HG03095 (cell line): Measurements from ENCODE around the gene HOXD9.

Experiments
- ATAC-seq: cut with Tn5 transposase; IDR thresholded peaks from one replicate; pipeline ENCODE4 v1.9.1; 2021; ENCODE audit warnings: moderate library complexity; ENCODE audit not compliant: unreplicated experiment

Gene HOXD9

DNA sequence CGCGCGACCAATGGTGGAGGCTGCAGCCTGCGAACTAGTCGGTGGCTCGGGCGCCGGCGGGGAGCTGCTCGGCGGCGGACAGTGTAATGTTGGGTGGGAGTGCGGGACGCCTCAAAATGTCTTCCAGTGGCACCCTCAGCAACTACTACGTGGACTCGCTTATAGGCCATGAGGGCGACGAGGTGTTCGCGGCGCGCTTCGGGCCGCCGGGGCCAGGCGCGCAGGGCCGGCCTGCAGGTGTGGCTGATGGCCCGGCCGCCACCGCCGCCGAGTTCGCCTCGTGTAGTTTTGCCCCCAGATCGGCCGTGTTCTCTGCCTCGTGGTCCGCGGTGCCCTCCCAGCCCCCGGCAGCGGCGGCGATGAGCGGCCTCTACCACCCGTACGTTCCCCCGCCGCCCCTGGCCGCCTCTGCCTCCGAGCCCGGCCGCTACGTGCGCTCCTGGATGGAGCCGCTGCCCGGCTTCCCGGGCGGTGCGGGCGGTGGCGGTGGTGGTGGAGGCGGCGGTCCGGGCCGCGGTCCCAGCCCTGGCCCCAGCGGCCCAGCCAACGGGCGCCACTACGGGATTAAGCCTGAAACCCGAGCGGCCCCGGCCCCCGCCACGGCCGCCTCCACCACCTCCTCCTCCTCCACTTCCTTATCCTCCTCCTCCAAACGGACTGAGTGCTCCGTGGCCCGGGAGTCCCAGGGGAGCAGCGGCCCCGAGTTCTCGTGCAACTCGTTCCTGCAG is at the start of gene HOXD9:
Gene HOXD9 (plus strand): TSS at position 37 of the 728 bp plus-strand sequence. CDS start 50 bp downstream, at position 87.
- ATAC-seq: no peak

GRCh38 chr2:176072951-176073904 is 49.3 kb upstream of the HOXD9 start:
- ATAC-seq: no peak

DNA sequence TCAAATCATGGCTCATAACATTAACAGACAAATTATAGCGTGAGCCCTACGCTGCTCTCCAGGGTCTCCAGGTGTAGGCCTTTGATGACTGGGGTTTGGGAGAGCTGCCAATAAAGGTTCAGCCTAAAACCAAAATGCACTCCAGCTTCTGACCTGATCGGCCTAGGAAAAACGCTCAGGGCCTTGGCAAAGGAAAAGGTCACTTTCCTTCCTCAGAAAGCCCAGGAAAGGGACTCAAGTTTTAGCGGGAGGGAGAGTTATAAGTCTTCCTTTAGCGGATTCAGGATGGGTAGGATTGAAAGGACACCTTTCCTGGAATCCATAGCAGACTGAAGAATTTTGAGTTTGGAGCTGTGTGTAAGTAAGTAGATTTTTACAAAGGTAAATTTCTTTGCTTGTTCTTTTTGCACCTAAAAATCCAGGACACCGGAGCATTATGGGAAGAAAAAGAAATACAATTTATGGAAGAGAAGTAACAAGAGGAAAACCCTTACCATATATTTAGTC is 47.5 kb upstream of the HOXD9 start:
- ATAC-seq: no peak

DNA sequence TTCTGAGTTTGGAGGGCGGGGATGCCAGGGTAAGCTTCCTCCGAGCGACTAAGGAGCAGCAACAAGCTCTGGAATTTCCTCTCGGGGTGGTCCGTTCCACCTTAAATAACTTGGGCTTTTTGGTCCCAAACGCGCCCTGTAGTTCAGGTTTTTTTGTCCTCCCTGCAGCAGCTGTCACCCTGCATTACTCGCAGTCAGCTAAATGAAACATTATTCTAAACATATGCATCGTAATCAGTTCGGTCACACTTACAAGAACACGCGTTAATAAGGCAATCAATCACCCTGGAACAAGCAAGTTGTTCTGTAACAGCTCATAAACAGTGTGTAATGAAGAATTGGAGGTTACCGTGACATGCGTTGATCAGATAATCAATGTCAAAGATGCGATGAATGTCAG is 47.0 kb upstream of the HOXD9 start:
- no peak for ATAC-seq

DNA sequence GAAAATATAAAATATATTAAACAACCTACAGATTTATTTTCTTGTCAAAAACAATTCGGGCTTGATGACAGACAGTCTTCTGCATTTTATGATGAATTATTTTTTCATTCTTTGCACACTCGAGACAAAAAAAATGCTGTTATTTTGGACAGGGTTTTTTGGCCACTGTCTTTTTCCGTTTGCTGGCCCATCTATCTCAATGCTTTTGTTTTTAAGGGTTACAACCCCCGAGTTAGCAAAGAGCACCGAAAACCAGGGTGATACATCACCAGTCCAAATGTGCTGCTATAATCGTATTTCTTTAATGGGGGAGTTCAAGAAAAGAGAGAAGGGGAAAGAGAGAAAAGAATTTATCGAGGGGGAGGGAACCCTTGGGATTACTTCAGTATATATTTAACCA is 46.5 kb upstream of the HOXD9 start:
- no peak for ATAC-seq

GRCh38 chr2:176076796-176077195 is 45.7 kb upstream of the HOXD9 start:
- no peak for ATAC-seq

- no peak for ATAC-seq
Measured at GRCh38 chr2:176078541-176079284, 43.8 kb upstream of the HOXD9 start.

DNA sequence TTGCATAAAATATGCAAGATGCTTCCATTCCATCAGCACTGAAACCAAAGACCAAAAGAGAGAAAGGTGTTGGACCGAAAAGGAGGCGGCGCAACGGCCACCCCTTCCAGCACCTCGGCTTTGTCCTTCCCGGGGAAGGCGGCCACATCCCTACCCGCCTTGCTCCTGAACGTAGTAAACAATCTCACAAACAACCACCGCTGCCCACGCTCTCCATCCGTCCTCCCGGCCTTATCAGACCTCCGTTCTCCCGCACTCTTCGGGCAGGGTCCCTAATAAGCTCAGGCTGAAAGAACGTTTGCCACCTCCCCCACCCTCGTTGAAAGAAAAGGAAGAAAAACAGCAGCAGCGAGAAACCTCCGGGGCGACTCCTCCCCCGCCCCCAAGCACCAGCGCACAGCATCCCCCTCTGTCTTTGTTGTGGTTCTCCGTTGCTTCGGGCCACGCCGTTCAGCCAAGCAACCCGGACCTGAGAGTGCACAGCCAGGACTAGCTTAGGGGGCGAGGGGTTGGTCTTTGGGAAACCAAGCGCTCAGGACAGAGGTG is 43.2 kb upstream of the HOXD9 start:
- no peak for ATAC-seq

- no peak for ATAC-seq
Measured at GRCh38 chr2:176079831-176080539, 42.5 kb upstream of the HOXD9 start.

- ATAC-seq: no peak
Measured at GRCh38 chr2:176080540-176081375, 41.8 kb upstream of the HOXD9 start.

GRCh38 chr2:176081376-176081836 is 41.1 kb upstream of the HOXD9 start:
- ATAC-seq: no peak

DNA sequence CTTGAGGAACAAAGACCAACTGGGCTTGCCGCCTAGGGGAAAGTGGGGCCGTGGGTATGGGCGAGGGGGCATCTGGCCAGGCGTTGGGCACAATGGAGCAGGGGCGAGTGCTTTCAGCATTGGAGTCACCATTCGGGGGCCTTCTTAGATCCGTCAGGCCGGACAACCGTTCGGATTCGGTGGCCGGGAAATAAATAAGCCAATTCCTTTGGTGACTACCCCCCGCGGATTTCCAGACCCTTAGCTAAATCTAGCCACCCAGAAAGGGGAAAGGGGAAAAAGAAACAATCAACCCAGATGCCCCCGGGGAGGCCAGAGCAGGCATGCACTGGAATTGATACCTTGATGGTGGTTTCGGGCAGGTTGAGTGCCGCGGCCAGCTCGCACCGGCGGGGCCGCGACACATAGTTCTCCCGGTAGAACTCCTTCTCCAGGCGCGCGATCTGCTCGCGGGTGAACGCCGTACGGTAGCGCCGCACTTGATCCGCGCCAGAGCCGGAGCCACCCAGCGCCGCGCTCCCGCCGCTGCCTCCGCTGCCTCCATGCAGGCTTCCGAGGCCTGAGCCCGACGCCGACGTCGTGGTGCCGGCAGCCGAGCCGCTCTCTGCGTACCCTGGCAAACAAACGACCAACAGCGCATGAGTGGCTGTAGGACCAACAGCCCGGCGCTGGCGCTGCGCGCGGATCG is 40.5 kb upstream of the HOXD9 start:
- no peak for ATAC-seq

DNA sequence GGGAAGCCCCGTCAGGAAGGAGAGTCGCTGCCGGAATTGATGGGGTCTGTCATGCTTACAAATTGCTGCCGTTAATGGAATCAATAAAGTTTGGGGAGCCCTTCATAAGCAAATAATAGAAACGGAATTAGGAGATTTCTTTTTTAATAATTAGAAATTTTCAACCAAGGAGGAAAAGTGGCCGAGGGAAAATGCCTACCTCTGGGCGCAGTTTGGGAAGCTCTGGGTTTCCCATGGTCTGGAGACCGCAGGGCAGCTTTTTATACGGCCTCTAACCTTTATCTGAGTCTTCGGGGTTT is 40.0 kb upstream of the HOXD9 start:
- ATAC-seq: no peak

- ATAC-seq: no peak
Measured at GRCh38 chr2:176082824-176083751, 39.4 kb upstream of the HOXD9 start.

GRCh38 chr2:176083796-176084261 is 38.7 kb upstream of the HOXD9 start, which contains the start of gene EVX2:
TSS of gene EVX2 (minus strand) at chr2:176083962. CDS start at chr2:176083776, 186 bp downstream.
- no peak for ATAC-seq

DNA sequence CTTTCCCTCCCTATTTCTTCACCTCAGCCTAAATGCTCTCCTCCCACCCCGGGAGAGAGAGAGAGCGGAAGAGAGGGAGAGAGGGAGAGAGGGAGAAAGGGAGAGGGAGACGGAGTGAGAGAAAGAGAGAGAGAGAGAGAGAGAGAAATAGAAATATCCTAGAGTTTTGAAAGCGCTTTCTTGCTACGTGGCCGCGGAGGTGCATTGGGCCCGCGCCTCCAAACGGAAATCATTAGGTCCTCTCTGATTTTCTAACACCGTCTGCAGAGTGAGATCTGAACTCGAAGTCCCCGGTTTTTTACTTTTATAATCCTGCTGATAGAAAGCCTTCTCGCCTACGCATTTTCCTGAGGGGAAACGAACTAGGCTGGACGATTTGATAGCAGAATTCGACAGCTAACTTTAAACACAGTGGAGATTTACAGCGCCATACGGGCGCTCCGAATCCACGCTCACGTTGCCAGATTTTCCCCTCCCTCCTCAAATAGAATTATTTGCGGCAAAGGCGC is 37.9 kb upstream of the HOXD9 start:
- no peak for ATAC-seq

DNA sequence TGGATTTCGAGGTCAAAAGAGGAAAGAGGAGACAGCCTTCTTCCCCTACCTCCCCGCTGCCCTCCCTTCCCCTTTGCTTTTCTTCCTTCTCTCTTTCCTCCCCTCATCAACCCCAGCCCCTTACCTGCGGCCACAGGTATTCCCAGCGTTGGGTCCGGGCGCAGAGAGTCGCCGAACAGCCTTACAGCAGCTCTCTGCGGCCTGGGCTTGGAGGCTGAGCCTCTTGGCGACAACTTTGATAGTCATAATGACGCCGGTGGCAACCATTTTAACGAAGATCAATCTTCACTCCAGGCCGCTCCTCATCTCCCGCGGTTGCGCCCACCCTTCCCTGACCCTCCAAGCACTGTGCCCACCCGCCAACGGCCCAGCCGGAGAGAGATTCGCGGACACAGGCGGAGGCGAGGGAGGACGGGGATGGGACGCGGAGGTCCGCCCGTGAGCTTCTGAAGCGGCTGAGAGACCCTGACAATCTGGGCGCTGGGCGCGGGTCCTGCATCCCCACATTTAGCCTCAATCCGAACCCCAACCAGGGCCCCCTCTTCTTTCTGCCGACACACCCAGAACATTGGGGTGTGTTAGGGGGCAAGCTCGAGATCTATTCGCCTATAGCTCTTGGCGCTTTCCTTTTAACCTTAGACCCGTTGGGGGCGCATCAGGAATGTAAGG is 37.3 kb upstream of the HOXD9 start:
- no peak for ATAC-seq
